Uterus (tissue), 4 donors: ENCODE results near the gene PDE10A. TPM values are rescaled to one million over a fixed set of nuclear protein-coding genes. Genes with fewer than 3 reads are reported as not detected.
"Not testable (repeated sequence)": the region's sequence is repeated elsewhere in the genome, so short reads cannot be mapped to it uniquely, and the experiment has no call there.

Experiments
- DNase-seq, 2 donors: peaks; one replicate each; pipeline ENCODE4 v3.0.0-alpha.2; 2019 to 2020
- H3K27ac ChIP-seq, 2 donors: fragments of 200-600 bp; sonication (generic); 1 replicate in 1 of 2; 2 replicates in 1 of 2; pipeline ENCODE4 v1.5.1; 2016 to 2018
- H3K27me3 ChIP-seq, 2 donors: fragments of 200-600 bp; sonication (generic); one replicate each; pipeline ENCODE4 v1.5.1; 2018 to 2019; ENCODE audit warnings: control low read depth in 1 of 2
- H3K36me3 ChIP-seq, 2 donors: fragments of 200-600 bp; sonication (generic); one replicate each; pipeline ENCODE4 v1.5.1; 2019; ENCODE audit warnings: control low read depth in 1 of 2
- H3K4me1 ChIP-seq, 2 donors: fragments of 200-600 bp; sonication (generic); one replicate each; pipeline ENCODE4 v1.5.1; 2018 to 2019; ENCODE audit warnings: control low read depth in 1 of 2
- H3K4me3 ChIP-seq, 2 donors: fragments of 200-600 bp; sonication (generic); 1 replicate in 1 of 2; 2 replicates in 1 of 2; pipeline ENCODE4 v1.5.1; 2018 to 2019; ENCODE audit warnings: mild to moderate bottlenecking in 1 of 2
- H3K9me3 ChIP-seq, 2 donors: fragments of 200-600 bp; sonication (generic); one replicate each; pipeline ENCODE4 v1.5.1; 2019; ENCODE audit warnings: control low read depth in 1 of 2
- CTCF ChIP-seq, 4 experiments: fragments of 200-600 bp in 2 of 4; fragments of 450-650 bp in 2 of 4; sonication (generic) in 2 of 4; IDR thresholded peaks; one replicate each; pipeline ENCODE4 v1.5.1; 2016 to 2019; ENCODE audit warnings: antibody characterized with exemption in 4 of 4, mild to moderate bottlenecking in 2 of 4, moderate library complexity in 1 of 4
- POLR2A ChIP-seq, 2 donors: fragments of 450-650 bp; IDR thresholded peaks; one replicate each; pipeline ENCODE4 v1.6.1; 2016; ENCODE audit warnings: antibody characterized with exemption in 2 of 2, mild to moderate bottlenecking in 1 of 2, moderate library complexity in 1 of 2
- intact Hi-C: fragments of 100-400 bp; cut with DNase I; formaldehyde crosslinking; loops from one replicate; pipeline ENCODE4 v1.15.1; 2023; ENCODE audit warnings: low total_unique reads
- total RNA-seq, 4 donors: library from RNA; depleted of rRNA in 3 of 4; stranded (reverse); fragments of >200 nt in 3 of 4; gene quantifications; one replicate each; pipeline versions ENCODE4 v1.1.0 to v1.2.4, GENCODE V29; 2014 to 2023
- donor health status: DM: yes; HTN: yes; CAD: no.

The PDE10A gene
- total RNA-seq, 4 donors from 2014 or later = 13.0 to 73.5 (median 36.4) TPM

- TF ChIP-seq CTCF (IDR thresholded peaks at IDR 0.05) = no peak
- TF ChIP-seq POLR2A (IDR thresholded peaks at IDR 0.05) = no peak
- Histone ChIP-seq H3K4me3 (no peak overlapping the region), H3K36me3 (no peaks in the 10 kb centered on the region), H3K27ac (peak overlapping the region in 1 of 2 donors; percentile 9), H3K27me3 (no peaks in the 10 kb centered on the region), H3K9me3 (no peaks in the 10 kb centered on the region), H3K4me1 (no peaks in the 10 kb centered on the region)
- intact Hi-C loops = no loop called here
- DNase-seq = no peak
Measured at GRCh38 chr6:165556116-165556843, 106.8 kb downstream of the PDE10A start.

- intact Hi-C loops, H3K27me3 ChIP-seq, H3K9me3 ChIP-seq, DNase-seq, H3K27ac ChIP-seq, H3K36me3 ChIP-seq, H3K4me3 ChIP-seq, H3K4me1 ChIP-seq: not testable (repeated sequence)
Measured at GRCh38 chr6:165554644-165555043, 108.4 kb downstream of the PDE10A start.

- no peak for DNase-seq
- Histone ChIP-seq H3K4me1 (no peaks in the 10 kb centered on the region), H3K9me3 (no peaks in the 10 kb centered on the region), H3K4me3 (no peak overlapping the region), H3K27ac (no peak overlapping the region), H3K36me3 (no peaks in the 10 kb centered on the region), H3K27me3 (no peaks in the 10 kb centered on the region)
- TF ChIP-seq POLR2A (IDR thresholded peaks at IDR 0.05) (no peak), CTCF (IDR thresholded peaks at IDR 0.05) (no peak)
- intact Hi-C loops = no loop called here
Measured at GRCh38 chr6:165552248-165552736, 110.7 kb downstream of the PDE10A start.

GRCh38 chr6:165551828-165552227 is 111.2 kb downstream of the PDE10A start:
- Histone ChIP-seq H3K27ac (no peak overlapping the region), H3K27me3 (no peaks in the 10 kb centered on the region), H3K4me3 (no peak overlapping the region), H3K9me3 (no peaks in the 10 kb centered on the region), H3K4me1 (no peaks in the 10 kb centered on the region), H3K36me3 (no peaks in the 10 kb centered on the region)
- TF ChIP-seq POLR2A (IDR thresholded peaks at IDR 0.05) = no peak
- no peak for TF ChIP-seq CTCF (IDR thresholded peaks at IDR 0.05)
- intact Hi-C loops = no loop called here
- no peak for DNase-seq

- no peak for DNase-seq
- Histone ChIP-seq H3K27me3 (no peaks in the 10 kb centered on the region), H3K36me3 (no peaks in the 10 kb centered on the region), H3K9me3 (no peaks in the 10 kb centered on the region), H3K27ac (no peak overlapping the region), H3K4me1 (no peaks in the 10 kb centered on the region), H3K4me3 (no peak overlapping the region)
- intact Hi-C loops = no loop called here
- TF ChIP-seq POLR2A (IDR thresholded peaks at IDR 0.05) = no peak
- no peak for TF ChIP-seq CTCF (IDR thresholded peaks at IDR 0.05)
Measured at GRCh38 chr6:165548450-165548849, 114.6 kb downstream of the PDE10A start.
